Lung (tissue), 12 donors: ENCODE measurements around the gene CAPN6. TPM values are rescaled to one million over a fixed set of nuclear protein-coding genes. Genes with fewer than 3 reads are reported as not detected.

Experiments
- ATAC-seq: fragments of 200-7000 bp; cut with Tn5 transposase; one replicate; pipeline ENCODE4 v1.9.1; 2020; ENCODE audit warnings: moderate number of reproducible peaks; ENCODE audit not compliant: insufficient read depth, low FRiP score
- DNase-seq, 3 donors: peaks; one replicate each; pipeline ENCODE4 v3.0.0-alpha.2; 2013 to 2017
- H3K27ac ChIP-seq, 2 donors: one replicate each; pipeline ENCODE4 v1.5.1; 2013; ENCODE audit warnings: mild to moderate bottlenecking in 2 of 2, moderate library complexity in 2 of 2, control low read depth in 1 of 2, inconsistent platforms in 1 of 2, low read depth in 1 of 2, low read length in 1 of 2
- H3K27me3 ChIP-seq, 3 donors: one replicate each; pipeline ENCODE4 v1.5.1; 2013; ENCODE audit warnings: low read length in 2 of 3; ENCODE audit not compliant: control insufficient read depth in 3 of 3, insufficient read depth in 3 of 3
- H3K36me3 ChIP-seq, 4 donors: one replicate each; pipeline ENCODE4 v1.5.1; 2013; ENCODE audit warnings: low read length in 4 of 4, mild to moderate bottlenecking in 1 of 4, moderate library complexity in 1 of 4; ENCODE audit not compliant: control insufficient read depth in 4 of 4, insufficient read depth in 4 of 4
- H3K4me1 ChIP-seq, 5 donors: one replicate each; pipeline ENCODE4 v1.5.1; 2013; ENCODE audit warnings: low read length in 5 of 5, mild to moderate bottlenecking in 2 of 5, moderate library complexity in 1 of 5; ENCODE audit not compliant: control insufficient read depth in 5 of 5, insufficient read depth in 5 of 5
- H3K4me3 ChIP-seq: one replicate; pipeline ENCODE4 v1.5.1; 2013; ENCODE audit warnings: mild to moderate bottlenecking, control low read depth, moderate library complexity
- H3K9ac ChIP-seq, 2 donors: one replicate each; pipeline ENCODE4 v1.5.1; 2013; ENCODE audit warnings: low read length in 2 of 2, control low read depth in 1 of 2; ENCODE audit not compliant: insufficient read depth in 1 of 2
- H3K9me3 ChIP-seq, 4 donors: one replicate each; pipeline ENCODE4 v1.5.1; 2013; ENCODE audit warnings: low read length in 3 of 4, mild to moderate bottlenecking in 1 of 4, moderate library complexity in 1 of 4; ENCODE audit not compliant: control insufficient read depth in 4 of 4, insufficient read depth in 3 of 4
- CTCF ChIP-seq: IDR thresholded peaks from 2 replicates; pipeline ENCODE4 v1.5.1; 2012; ENCODE audit warnings: mild to moderate bottlenecking; ENCODE audit errors: control extremely low read depth, extremely low read depth
- WGBS, 2 donors: extraction: QIAGEN DNeasy Blood & Tissue Kit; methylation state at CpG; one replicate each; pipeline ENCODE4 v1.1.7; 2013; 5-methylcytosine and 5-hydroxymethylcytosine counted together
- polyA plus RNA-seq, 2 donors: library from polyadenylated mRNA; stranded (reverse); fragments of 200-250 nt; gene quantifications; one replicate each; pipeline ENCODE4 v1.2.1, GENCODE V29; 2013
- total RNA-seq, 2 donors: library from RNA; depleted of rRNA in 1 of 2; stranded (reverse); fragments of >200 nt in 1 of 2; gene quantifications; one replicate each; pipeline ENCODE4 v1.2.1, GENCODE V29; 2014 to 2021
- donor health status: control.
- donor health status: control.
- donor health status: Bipolar disorder and iron deficiency.
- donor health status: healthy.
- donor health status: DM: yes; HTN: yes; CAD: no.

The CAPN6 gene
- total and polyA plus RNA-seq, 4 donors = 0.06 to 6.6 (median 0.26) TPM

- WGBS, 2 donors = 46 to 69% methylated on average over 8 of the region's 8 CpGs
- H3K4me1 ChIP-seq = no peaks in the 10 kb centered on the region
- TF ChIP-seq CTCF = no peak
- no peak overlapping the region for H3K4me3 ChIP-seq
- H3K36me3 ChIP-seq = no peaks in the 10 kb centered on the region
- ATAC-seq (no peak), DNase-seq (peak in 1 of 3 donors; percentile 15)
- H3K9me3 ChIP-seq = no peaks in the 10 kb centered on the region
- peaks cover 6 to 32% (median 11%) of the 10 kb centered on the region in 3 donors for H3K27me3 ChIP-seq
- no peak overlapping the region for H3K9ac ChIP-seq
- H3K27ac ChIP-seq = no peak overlapping the region
Observed at GRCh38 chrX:111284631-111285293, 14.5 kb upstream of the CAPN6 start.

GRCh38 chrX:111283446-111283845, 13.2 kb upstream of the CAPN6 start:
- TF ChIP-seq CTCF = no peak
- Histone ChIP-seq H3K36me3 (no peaks in the 10 kb centered on the region), H3K27ac (no peak overlapping the region), H3K4me1 (no peaks in the 10 kb centered on the region), H3K27me3 (peaks cover 3 to 36% (median 12%) of the 10 kb centered on the region in 3 donors), H3K9ac (no peak overlapping the region), H3K9me3 (no peaks in the 10 kb centered on the region), H3K4me3 (no peak overlapping the region)
- DNase-seq (no peak), ATAC-seq (no peak)
- WGBS, 2 donors = 82 to 97% methylated on average over 2 of the region's 2 CpGs

GRCh38 chrX:111282991-111283390, 12.7 kb upstream of the CAPN6 start:
- Histone ChIP-seq H3K9me3 (no peaks in the 10 kb centered on the region), H3K27ac (no peak overlapping the region), H3K9ac (no peak overlapping the region), H3K36me3 (no peaks in the 10 kb centered on the region), H3K27me3 (peaks cover 3 to 38% (median 12%) of the 10 kb centered on the region in 3 donors), H3K4me1 (no peaks in the 10 kb centered on the region), H3K4me3 (no peak overlapping the region)
- DNase-seq (no peak), ATAC-seq (no peak)
- no peak for TF ChIP-seq CTCF
- 74 to 95% methylated on average over 1 of the region's 1 CpG for WGBS, 2 donors

GRCh38 chrX:111282139-111282538, 11.9 kb upstream of the CAPN6 start:
- ATAC-seq (no peak), DNase-seq (no peak)
- no peak for TF ChIP-seq CTCF
- H3K4me1 ChIP-seq = no peaks in the 10 kb centered on the region
- H3K27me3 ChIP-seq = peaks cover 3 to 33% (median 13%) of the 10 kb centered on the region in 3 donors
- WGBS, 2 donors = 67 to 90% methylated on average over 6 of the region's 6 CpGs
- no peaks in the 10 kb centered on the region for H3K36me3 ChIP-seq
- no peak overlapping the region for H3K27ac ChIP-seq
- H3K4me3 ChIP-seq = no peak overlapping the region
- H3K9ac ChIP-seq = no peak overlapping the region
- no peaks in the 10 kb centered on the region for H3K9me3 ChIP-seq
